NCI-H2081 treated with DMSO at 0.1 percent for 48 hours (cell line): ENCODE measurements around the gene B3GNT9.

Source experiments
- DNase-seq: peaks from one replicate; lab custom pipeline; 2025; lab: John Stamatoyannopoulos, UW

The B3GNT9 gene

DNA sequence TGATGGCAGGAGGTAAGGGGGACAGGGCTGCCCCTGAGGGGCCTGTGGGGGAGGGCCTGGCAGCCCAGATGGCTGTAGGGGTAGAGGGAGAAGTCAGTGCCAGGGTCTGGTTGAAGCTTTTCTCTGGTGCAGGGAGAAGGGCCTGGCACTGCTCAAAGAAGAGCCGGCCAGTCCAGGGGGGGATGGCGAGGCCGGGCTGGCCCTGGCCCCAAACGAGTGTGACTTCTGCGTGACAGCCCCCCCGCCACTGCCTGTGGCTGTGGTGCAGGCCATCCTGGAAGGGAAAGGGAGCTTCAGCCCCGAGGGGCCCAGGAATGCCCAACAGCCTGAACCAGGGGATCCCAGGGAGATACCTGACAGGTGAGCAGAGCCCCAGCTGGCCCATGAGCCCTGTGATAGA lies 16.8 kb upstream of the B3GNT9 start:
- no peak for DNase-seq

- no peak for DNase-seq
Measured at GRCh38 chr16:67166598-67167168, 15.9 kb upstream of the B3GNT9 start.

DNA sequence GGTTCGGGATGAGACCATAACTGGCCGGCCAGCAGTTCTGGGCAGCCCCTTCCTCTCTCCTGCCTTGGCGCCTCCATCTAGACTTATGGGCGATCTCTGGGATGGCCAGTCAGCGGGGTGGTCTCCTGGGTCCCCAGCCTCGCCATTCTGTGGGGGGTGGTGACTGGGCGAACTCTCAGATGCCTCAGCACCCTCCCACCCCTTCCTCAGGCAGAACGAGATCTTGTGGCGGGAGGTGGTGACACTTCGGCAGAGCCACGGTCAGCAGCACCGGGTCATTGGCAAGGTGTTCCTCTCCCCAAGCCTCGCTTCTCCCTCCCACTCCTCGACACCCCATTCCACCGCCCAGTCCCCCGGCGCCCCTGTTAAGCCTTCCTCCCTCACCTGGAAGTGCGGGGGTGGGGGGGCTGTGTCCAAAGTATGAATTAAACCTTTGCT lies 15.3 kb upstream of the B3GNT9 start:
- no peak for DNase-seq

- no peak for DNase-seq
Measured at GRCh38 chr16:67165121-67166078, 14.6 kb upstream of the B3GNT9 start.

DNA sequence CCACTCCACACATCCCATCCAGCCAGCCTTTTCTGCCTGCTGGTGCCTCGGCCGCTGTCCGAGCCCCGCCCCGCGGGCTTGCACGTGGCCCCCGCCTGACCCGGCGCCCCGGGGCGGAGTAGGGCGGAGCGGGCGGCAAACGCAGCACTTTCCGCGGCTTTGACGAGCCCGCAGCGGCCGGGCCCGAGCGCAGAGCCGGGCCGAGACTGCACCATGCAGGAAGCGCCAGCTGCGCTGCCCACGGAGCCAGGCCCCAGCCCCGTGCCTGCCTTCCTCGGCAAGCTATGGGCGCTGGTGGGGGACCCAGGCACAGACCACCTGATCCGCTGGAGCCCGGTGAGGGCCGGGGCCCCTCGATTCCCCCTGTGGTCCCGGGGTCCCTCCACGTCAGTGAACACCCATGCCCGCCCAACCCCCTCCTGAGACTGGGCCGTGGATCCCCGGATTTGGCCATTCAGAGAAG lies 13.8 kb upstream of the B3GNT9 start, which contains the start of gene HSF4:
HSF4 (plus strand) TSS at position 147 of the 463 bp plus-strand sequence; CDS start at position 214, 67 bp downstream.
- no peak for DNase-seq

- DNase-seq = no peak
Measured at GRCh38 chr16:67163999-67164558, 13.3 kb upstream of the B3GNT9 start.

DNA sequence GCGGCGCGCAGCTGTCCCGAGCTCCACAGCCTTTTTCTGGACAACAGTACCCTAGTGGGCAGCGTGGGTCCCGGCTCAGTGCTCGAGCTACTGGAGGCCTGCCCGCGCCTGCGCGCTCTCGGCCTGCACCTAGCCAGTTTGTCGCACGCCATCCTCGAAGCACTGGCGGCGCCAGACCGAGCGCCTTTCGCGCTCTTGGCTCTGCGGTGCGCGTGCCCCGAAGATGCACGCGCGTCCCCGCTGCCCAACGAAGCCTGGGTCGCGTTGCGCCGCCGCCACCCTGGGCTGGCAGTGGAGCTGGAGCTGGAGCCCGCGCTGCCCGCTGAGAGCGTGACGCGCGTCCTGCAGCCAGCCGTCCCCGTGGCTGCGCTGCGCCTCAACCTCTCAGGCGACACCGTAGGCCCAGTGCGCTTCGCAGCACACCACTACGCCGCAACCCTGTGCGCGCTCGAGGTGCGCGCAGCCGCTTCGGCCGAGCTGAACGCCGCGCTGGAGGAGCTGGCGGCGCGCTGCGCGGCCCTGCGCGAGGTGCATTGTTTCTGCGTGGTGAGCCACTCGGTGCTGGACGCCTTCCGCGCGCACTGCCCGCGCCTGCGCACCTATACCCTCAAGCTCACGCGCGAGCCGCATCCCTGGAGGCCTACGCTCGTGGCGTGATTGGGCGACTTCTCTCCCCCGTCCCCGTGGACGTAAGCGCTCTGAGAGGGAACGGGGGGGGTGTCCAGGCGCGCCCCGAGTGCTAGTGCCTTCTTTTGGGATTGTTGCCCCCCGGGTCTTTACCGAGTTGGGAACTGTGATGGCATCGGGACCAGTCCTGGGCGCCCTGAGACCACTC lies 12.6 kb upstream of the B3GNT9 start:
- no peak for DNase-seq

GRCh38 chr16:67162506-67163163 lies 11.8 kb upstream of the B3GNT9 start:
- no peak for DNase-seq

DNA sequence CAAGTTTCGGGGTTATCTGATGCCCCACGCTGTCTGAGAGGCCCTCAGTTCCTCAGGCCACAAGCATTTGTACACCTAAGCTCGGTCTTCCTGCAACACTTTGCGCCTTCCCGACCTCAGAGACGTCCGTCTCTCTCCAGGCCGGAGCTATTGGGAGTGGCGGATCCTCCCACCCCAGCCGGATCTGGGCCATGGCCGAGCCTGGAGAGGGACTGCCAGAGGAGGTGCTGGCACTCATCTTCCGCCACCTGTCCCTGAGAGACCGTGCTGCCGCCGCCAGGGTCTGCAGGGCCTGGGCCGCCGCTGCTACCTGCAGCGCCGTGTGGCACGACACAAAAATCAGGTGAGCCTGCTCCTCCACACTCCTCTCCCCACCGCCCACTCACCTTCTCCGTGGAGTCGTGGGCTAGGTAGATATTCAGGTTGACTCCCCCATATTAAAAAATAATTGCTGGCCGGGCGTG lies 10.8 kb upstream of the B3GNT9 start:
- DNase-seq = no peak

GRCh38 chr16:67158637-67159600 lies 8.1 kb upstream of the B3GNT9 start:
- DNase-seq = no peak

DNA sequence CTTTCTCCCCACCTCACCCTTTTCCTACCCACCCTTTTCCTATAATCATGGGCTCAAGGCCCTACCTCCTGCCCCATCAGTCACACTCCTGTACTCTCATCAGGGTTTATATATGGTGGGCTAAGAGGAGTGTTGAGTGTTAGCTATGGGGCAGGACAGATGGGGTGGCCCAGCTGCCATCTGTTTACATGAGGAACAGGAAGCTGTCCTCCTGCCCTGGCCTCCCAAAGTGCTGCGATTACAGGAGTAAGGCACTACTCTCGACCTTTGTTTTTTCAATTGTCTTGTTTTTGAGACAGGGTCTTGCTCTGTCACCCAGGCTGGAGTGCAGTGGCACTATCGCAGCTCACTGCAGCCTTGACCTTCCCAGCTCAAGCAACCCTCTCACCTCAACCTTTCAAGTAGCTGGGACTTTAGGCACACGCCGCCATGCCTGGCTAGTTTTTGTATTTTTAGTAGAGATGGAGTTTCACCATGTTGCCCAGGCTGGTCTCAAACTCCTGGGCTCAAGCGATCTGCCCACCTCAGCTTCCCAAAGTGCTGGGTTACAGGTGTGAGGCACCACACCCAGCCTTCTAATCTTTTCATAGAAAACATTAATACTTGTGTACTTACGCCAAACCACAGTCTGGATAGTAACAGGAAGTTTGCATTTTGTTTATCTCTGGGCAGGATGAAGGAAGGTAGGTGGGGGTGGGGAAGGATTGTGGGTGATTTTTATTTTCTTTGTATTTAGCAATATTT lies 7.3 kb upstream of the B3GNT9 start:
- DNase-seq = no peak

DNA sequence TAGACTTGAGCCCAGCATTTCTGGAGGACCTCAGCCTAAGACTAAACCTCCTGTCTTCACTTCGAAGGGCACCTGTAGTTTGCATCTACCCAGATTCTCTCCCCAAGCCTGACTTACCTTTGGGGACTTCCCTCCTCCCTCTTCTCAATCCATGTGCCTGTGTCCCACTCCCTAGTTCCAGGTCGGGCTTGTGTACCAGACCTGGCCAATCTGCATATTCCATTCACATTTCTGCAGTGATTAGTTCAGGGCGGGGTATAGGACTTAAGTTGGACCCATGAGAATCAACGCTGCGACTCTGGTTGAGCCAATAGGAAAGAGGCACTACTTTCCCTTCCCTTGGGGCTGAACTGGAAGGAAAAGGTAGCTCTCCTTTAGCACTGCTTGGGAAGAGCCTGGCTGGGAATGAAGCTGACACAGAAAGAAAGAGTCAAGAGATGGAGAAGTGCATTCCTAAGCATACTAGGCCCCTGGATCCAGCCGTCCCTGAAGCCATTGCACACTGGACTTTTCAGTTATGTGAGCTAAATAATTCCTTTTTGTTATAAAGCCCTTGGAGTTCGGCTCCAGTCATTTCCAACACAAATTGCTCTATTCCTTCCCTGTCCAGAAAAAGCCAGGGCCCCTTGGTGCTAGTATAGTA lies 6.4 kb upstream of the B3GNT9 start:
- no peak for DNase-seq

DNA sequence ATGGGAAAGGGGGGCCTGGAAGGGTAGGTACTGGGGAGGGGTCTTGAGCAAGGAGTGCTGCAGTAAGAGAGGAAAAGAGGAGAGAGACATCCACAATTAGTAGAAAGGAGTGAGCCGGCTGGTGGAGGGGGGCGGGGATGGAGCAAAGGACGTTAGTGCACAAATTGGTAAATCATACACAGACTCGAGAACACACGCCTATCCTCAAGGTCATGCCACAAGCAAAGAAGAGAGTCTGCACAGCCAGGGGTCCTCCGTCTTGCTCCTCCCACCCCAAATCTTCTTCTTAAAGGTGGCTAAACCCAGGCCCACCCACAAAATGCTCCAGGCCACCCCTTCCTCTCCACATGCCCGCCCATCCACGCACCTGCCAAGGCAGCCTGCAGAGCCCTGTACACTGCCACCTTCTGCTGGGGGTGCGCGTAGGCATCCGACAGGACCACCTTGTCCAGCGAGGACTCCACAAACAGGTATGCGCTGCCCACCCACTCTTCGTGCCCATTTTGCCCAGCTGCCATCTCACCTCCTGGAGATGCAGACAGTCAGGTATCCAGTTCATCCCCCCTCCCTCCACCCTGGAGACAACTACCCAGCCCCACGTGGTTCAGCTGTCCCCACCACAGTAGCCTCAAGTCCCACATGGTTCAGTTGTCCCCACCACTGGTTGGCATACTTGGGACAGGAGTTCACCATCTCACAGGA lies 5.5 kb upstream of the B3GNT9 start:
- no peak for DNase-seq

- DNase-seq = no peak
Measured at GRCh38 chr16:67155295-67156142, 4.7 kb upstream of the B3GNT9 start.

GRCh38 chr16:67154578-67155294 lies 3.9 kb upstream of the B3GNT9 start:
- DNase-seq = no peak

DNA sequence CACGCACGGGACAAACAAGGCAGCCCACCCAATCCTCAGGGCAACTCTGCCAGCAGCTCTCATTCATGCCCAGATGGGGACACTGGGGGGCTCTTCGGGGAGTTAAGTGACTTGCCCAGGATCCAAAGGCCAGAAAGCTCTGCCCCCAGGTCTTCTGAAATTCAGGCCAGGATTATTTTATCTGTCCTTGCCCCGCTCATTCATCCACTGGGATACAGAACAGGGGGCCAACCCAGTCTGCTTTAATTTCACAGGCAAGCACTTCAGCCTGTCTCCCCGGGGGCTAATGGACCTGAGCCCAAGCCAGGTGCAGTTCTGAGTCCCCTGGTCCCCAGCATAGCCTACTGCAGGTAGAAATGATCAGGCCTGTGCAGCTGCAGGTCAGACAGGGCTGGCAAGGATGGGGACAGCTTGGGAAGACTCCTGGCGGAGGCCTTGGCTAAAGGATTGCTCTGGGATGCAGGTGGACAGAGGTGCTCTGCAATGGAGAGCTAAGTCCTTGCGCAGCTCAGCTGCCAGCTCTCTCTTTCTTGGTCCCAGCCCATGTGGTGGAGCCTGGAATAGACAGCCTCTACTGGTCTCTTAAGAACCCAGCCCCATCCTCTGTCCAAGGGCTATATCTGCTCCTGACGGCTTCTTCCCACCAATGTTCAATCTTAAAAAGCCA lies 766 bp upstream of the B3GNT9 start:
- no peak for DNase-seq
